Caco-2 (cell line): Measurements from ENCODE around the gene C17orf75. TPM values are rescaled to one million over a fixed set of nuclear protein-coding genes. Genes with fewer than 3 reads are reported as not detected.
"Not testable (repeated sequence)": the region's sequence is repeated elsewhere in the genome, so short reads cannot be mapped to it uniquely, and the experiment has no call there.

Experiments
- BruUV-seq: library from RNA; stranded (reverse); fragments of 400-500 nt; replicated peaks from 2 replicates; lab custom pipeline; 2021; lab: Mats Ljungman, UMichigan
- CTCF ChIA-PET: fragments of 300-600 bp; sonication (Branson Sonifier 250); formaldehyde crosslinking; loops from one replicate; lab custom pipeline; 2022; ENCODE audit warnings: antibody characterized with exemption; lab: Charles Lee
- POLR2A ChIA-PET: fragments of 300-600 bp; sonication (Branson Sonifier 250); formaldehyde crosslinking; loops from one replicate; lab custom pipeline; 2022; ENCODE audit warnings: antibody characterized with exemption; lab: Charles Lee
- DNase-seq, 2 experiments: peaks; one replicate each; pipeline versions ENCODE4 v3.0.0 to v3.0.0-alpha.2; 2020 to 2022
- H3K27me3 ChIP-seq: replicated peaks from 2 replicates; pipeline ENCODE4 v1.6.0; 2011; ENCODE audit warnings: low read length; ENCODE audit not compliant: control insufficient read depth, insufficient read depth
- H3K36me3 ChIP-seq: 2 replicates; pipeline ENCODE4 v1.5.1; 2011; ENCODE audit warnings: low read length; ENCODE audit not compliant: control insufficient read depth, insufficient read depth
- H3K4me1 ChIP-seq: fragments of 250-450 bp; sonication (Bioruptor Pico); 2 replicates; pipeline ENCODE4 v1.5.1; 2020; ENCODE audit warnings: mild to moderate bottlenecking
- H3K4me3 ChIP-seq: 2 replicates; pipeline ENCODE4 v1.5.1; 2011; ENCODE audit warnings: low read depth, mild to moderate bottlenecking, control low read depth, low read length
- H3K9me3 ChIP-seq: fragments of 250-450 bp; sonication (Bioruptor Pico); 2 replicates; pipeline ENCODE4 v1.5.1; 2020; ENCODE audit warnings: mild to moderate bottlenecking, moderate library complexity
- H3K27ac Mint-ChIP-seq: one replicate; pipeline ENCODE4 v1.8.0; 2022; ENCODE audit warnings: mixed read lengths; ENCODE audit not compliant: unreplicated experiment
- H3K27me3 Mint-ChIP-seq: one replicate; pipeline ENCODE4 v1.8.0; 2022; ENCODE audit warnings: mixed read lengths; ENCODE audit not compliant: insufficient read depth, unreplicated experiment
- H3K36me3 Mint-ChIP-seq: one replicate; pipeline ENCODE4 v1.8.0; 2022; ENCODE audit warnings: mild to moderate bottlenecking, mixed read lengths; ENCODE audit not compliant: insufficient read depth, unreplicated experiment
- H3K4me1 Mint-ChIP-seq: one replicate; pipeline ENCODE4 v1.8.0; 2022; ENCODE audit warnings: low read depth, mixed read lengths; ENCODE audit not compliant: unreplicated experiment
- H3K4me3 Mint-ChIP-seq: one replicate; pipeline ENCODE4 v1.8.0; 2022; ENCODE audit warnings: mild to moderate bottlenecking, moderate library complexity, mixed read lengths; ENCODE audit not compliant: unreplicated experiment
- H3K9me3 Mint-ChIP-seq: one replicate; pipeline ENCODE4 v1.8.0; 2022; ENCODE audit warnings: mixed read lengths; ENCODE audit not compliant: unreplicated experiment
- CTCF ChIP-seq, 2 experiments: fragments of 200-600 bp in 1 of 2; IDR thresholded peaks; 1 replicate in 1 of 2; 2 replicates in 1 of 2; pipeline versions ENCODE4 v1.5.1 to v1.8.0; 2011 to 2022; ENCODE audit warnings: antibody characterized with exemption in 1 of 2, control low read depth in 1 of 2, inconsistent platforms in 1 of 2, low read depth in 1 of 2, low read length in 1 of 2, mild to moderate bottlenecking in 1 of 2, moderate library complexity in 1 of 2; ENCODE audit not compliant: insufficient read depth in 1 of 2, severe bottlenecking in 1 of 2, unreplicated experiment in 1 of 2
- intact Hi-C: fragments of 100-400 bp; cut with micrococcal nuclease; formaldehyde crosslinking; loops from one replicate; pipeline ENCODE4 v1.10.0; 2022; ENCODE audit not compliant: unreplicated experiment
- total RNA-seq: library from RNA; stranded (reverse); gene quantifications from 2 replicates; pipeline ENCODE4 v1.2.3, GENCODE V29; 2022

Gene C17orf75
- total RNA-seq, 1 experiment from 2014 or later, result 26.1 TPM

GRCh38 chr17:32323046-32323445 is 18.9 kb downstream of the C17orf75 start:
- H3K27me3 Mint-ChIP-seq, result no peaks in the 10 kb centered on the region
- CTCF ChIA-PET, result no interaction called here
- no peaks in the 10 kb centered on the region for H3K9me3 ChIP-seq
- intact Hi-C loops, result no loop called here
- H3K4me1 Mint-ChIP-seq, result no peaks in the 10 kb centered on the region
- H3K27me3 ChIP-seq, result no peaks in the 10 kb centered on the region
- no peak for DNase-seq
- no peak overlapping the region for H3K27ac Mint-ChIP-seq
- TF ChIP-seq CTCF (IDR thresholded peaks at IDR 0.05; ENCODE audit: insufficient read depth in 1 of 2, low read depth in 1 of 2, low read length in 1 of 2, severe bottlenecking in 1 of 2, unreplicated experiment in 1 of 2), result no peak
- H3K36me3 Mint-ChIP-seq, result no peaks in the 10 kb centered on the region
- no peak overlapping the region for H3K4me3 Mint-ChIP-seq
- no peaks in the 10 kb centered on the region for H3K4me1 ChIP-seq
- no peak overlapping the region for H3K4me3 ChIP-seq
- H3K36me3 ChIP-seq, result no peaks in the 10 kb centered on the region
- no TSS peak for BruUV-seq
- POLR2A ChIA-PET, result no interaction called here
- no peaks in the 10 kb centered on the region for H3K9me3 Mint-ChIP-seq

GRCh38 chr17:32320847-32321246 is 21.1 kb downstream of the C17orf75 start:
- H3K4me1 ChIP-seq, result no peaks in the 10 kb centered on the region
- no peaks in the 10 kb centered on the region for H3K9me3 Mint-ChIP-seq
- TF ChIP-seq CTCF (IDR thresholded peaks at IDR 0.05; ENCODE audit: insufficient read depth in 1 of 2, low read depth in 1 of 2, low read length in 1 of 2, severe bottlenecking in 1 of 2, unreplicated experiment in 1 of 2), result no peak
- peaks cover under 1% of the 10 kb centered on the region for H3K27me3 Mint-ChIP-seq
- H3K4me3 Mint-ChIP-seq, result no peak overlapping the region
- peaks cover 8% of the 10 kb centered on the region for H3K4me1 Mint-ChIP-seq
- no peaks in the 10 kb centered on the region for H3K9me3 ChIP-seq
- DNase-seq, result no peak
- CTCF ChIA-PET, result interaction anchor here (1.0 kb wide), 1 partner anchor 68 kb away, joined by 4 read pairs; no protein-coding TSS in a partner anchor
- no peaks in the 10 kb centered on the region for H3K36me3 Mint-ChIP-seq
- no peak overlapping the region for H3K27ac Mint-ChIP-seq
- POLR2A ChIA-PET, result no interaction called here
- H3K36me3 ChIP-seq, result no peaks in the 10 kb centered on the region
- H3K4me3 ChIP-seq, result no peak overlapping the region
- intact Hi-C loops, result no loop called here
- no TSS peak for BruUV-seq
- H3K27me3 ChIP-seq, result no peaks in the 10 kb centered on the region

- BruUV-seq, H3K4me1 ChIP-seq, H3K36me3 ChIP-seq, H3K27me3 ChIP-seq, H3K36me3 Mint-ChIP-seq, H3K9me3 ChIP-seq, POLR2A ChIA-PET, intact Hi-C loops, H3K4me3 ChIP-seq, H3K4me3 Mint-ChIP-seq, H3K9me3 Mint-ChIP-seq, H3K27me3 Mint-ChIP-seq, H3K27ac Mint-ChIP-seq, H3K4me1 Mint-ChIP-seq: not testable (repeated sequence)
- DNase-seq, result peak in 1 of 2 experiments; percentile 17
- CTCF ChIA-PET, result interaction anchor here (0.9 kb wide), 1 partner anchor 9 kb away, joined by 4 read pairs; no protein-coding TSS in a partner anchor
Observed at GRCh38 chr17:32320080-32320479, 21.9 kb downstream of the C17orf75 start.
